ENCODE results near the gene CPTP. TPM values are rescaled to one million over a fixed set of nuclear protein-coding genes. Genes with fewer than 3 reads are reported as not detected.
A peak's percentile ranks its signal among the peaks of the same experiment; 100 is the strongest.

Gene CPTP
- total RNA-seq, 4 donors from 2014 or later, result 10.7 to 94.0 (median 84.6) TPM

GRCh38 chr1:1343811-1344421 lies 19.3 kb downstream of the CPTP start:
- Histone ChIP-seq H3K27ac (peak overlapping the region in 3 of 4 donors; percentile 45 to 60 (median 48)), H3K4me1 (peaks cover 0 to 48% (median 13%) of the 10 kb centered on the region in 4 donors)

GRCh38 chr1:1344655-1345361 lies 20.2 kb downstream of the CPTP start:
- H3K4me3 ChIP-seq, result peak overlapping the region in 2 of 4 donors; percentile 5 to 31
- peak overlapping the region in 3 of 4 donors; percentile 45 to 60 (median 57) for H3K27ac ChIP-seq
- H3K27me3 ChIP-seq, result no peaks in the 10 kb centered on the region
- DNase-seq, result peak in 2 of 3 donors; percentile 79 to 85
- H3K36me3 ChIP-seq, result peaks cover 0 to 22% (median 0%) of the 10 kb centered on the region in 3 donors
- TF ChIP-seq CTCF (IDR thresholded peaks at IDR 0.05) (peak in 4 of 6 experiments; percentile 9 to 47 (median 42)), POLR2A (IDR thresholded peaks at IDR 0.05) (no peak)
- H3K9me3 ChIP-seq, result no peaks in the 10 kb centered on the region
- peaks cover 0 to 48% (median 13%) of the 10 kb centered on the region in 4 donors for H3K4me1 ChIP-seq

More at GRCh38 chr1:1343811-1344421, 19.3 kb downstream of the CPTP start:
- Histone ChIP-seq H3K4me3 (no peak overlapping the region), H3K9me3 (no peaks in the 10 kb centered on the region), H3K27me3 (no peaks in the 10 kb centered on the region), H3K36me3 (peaks cover 0 to 30% (median 0%) of the 10 kb centered on the region in 3 donors)
- TF ChIP-seq POLR2A (IDR thresholded peaks at IDR 0.05) (no peak), CTCF (IDR thresholded peaks at IDR 0.05) (no peak)
- no peak for DNase-seq

GRCh38 chr1:1345384-1345783 lies 20.8 kb downstream of the CPTP start:
- no peaks in the 10 kb centered on the region for H3K27me3 ChIP-seq
- peaks cover 0 to 16% (median 0%) of the 10 kb centered on the region in 3 donors for H3K36me3 ChIP-seq
- H3K27ac ChIP-seq, result peak overlapping the region in 3 of 4 donors; percentile 15 to 60 (median 57)
- TF ChIP-seq POLR2A (IDR thresholded peaks at IDR 0.05), result no peak
- TF ChIP-seq CTCF (IDR thresholded peaks at IDR 0.05), result no peak
- H3K9me3 ChIP-seq, result no peaks in the 10 kb centered on the region
- peaks cover 0 to 48% (median 13%) of the 10 kb centered on the region in 4 donors for H3K4me1 ChIP-seq
- DNase-seq, result no peak
- peak overlapping the region in 2 of 4 donors; percentile 5 to 31 for H3K4me3 ChIP-seq

GRCh38 chr1:1345860-1346500 lies 21.4 kb downstream of the CPTP start:
- Histone ChIP-seq H3K36me3 (peaks cover 0 to 11% (median 0%) of the 10 kb centered on the region in 3 donors), H3K27me3 (no peaks in the 10 kb centered on the region), H3K9me3 (no peaks in the 10 kb centered on the region), H3K27ac (peak overlapping the region in 1 of 4 donors; percentile 60), H3K4me1 (peaks cover 0 to 48% (median 13%) of the 10 kb centered on the region in 4 donors), H3K4me3 (peak overlapping the region in 2 of 4 donors; percentile 5 to 31)
- DNase-seq, result no peak
- no peak for TF ChIP-seq CTCF (IDR thresholded peaks at IDR 0.05)
- no peak for TF ChIP-seq POLR2A (IDR thresholded peaks at IDR 0.05)

GRCh38 chr1:1346501-1346890 lies 21.9 kb downstream of the CPTP start:
- peak overlapping the region in 1 of 4 donors; percentile 92 for H3K27ac ChIP-seq
- peaks cover 0 to 51% (median 13%) of the 10 kb centered on the region in 4 donors for H3K4me1 ChIP-seq
- no peak for DNase-seq

More at GRCh38 chr1:1346501-1346890, 21.9 kb downstream of the CPTP start:
- TF ChIP-seq POLR2A (IDR thresholded peaks at IDR 0.05) (no peak), CTCF (IDR thresholded peaks at IDR 0.05) (no peak)
- Histone ChIP-seq H3K9me3 (no peaks in the 10 kb centered on the region), H3K36me3 (peaks cover 0 to 7% (median 0%) of the 10 kb centered on the region in 3 donors), H3K27me3 (no peaks in the 10 kb centered on the region), H3K4me3 (no peak overlapping the region)

Measured in Peyer's patch (tissue), 4 donors.